GM12878 (cell line): ENCODE measurements around the gene CCNA2. TPM values are rescaled to one million over a fixed set of nuclear protein-coding genes. Genes with fewer than 3 reads are reported as not detected.

Experiments
- ATAC-seq: fragments of 200-7000 bp; cut with Tn5 transposase; 3 replicates; pipeline ENCODE4 v1.9.1; 2020; ENCODE audit warnings: mild to moderate bottlenecking, moderate library complexity
- BruUV-seq: library from RNA; stranded (reverse); fragments of 400-500 nt; replicated peaks from 2 replicates; lab custom pipeline; 2021; lab: Mats Ljungman, UMichigan
- CTCF ChIA-PET: fragments of 300-600 bp; sonication (Branson Sonifier 250); formaldehyde crosslinking; extraction: SDS; loops from one replicate; lab custom pipeline; 2021; ENCODE audit warnings: inconsistent platforms; lab: Yijun Ruan, JAX
- POLR2A ChIA-PET: fragments of 350-600 bp; formaldehyde crosslinking; extraction: SDS; loops from one replicate; lab custom pipeline; 2021; ENCODE audit warnings: inconsistent platforms; lab: Charles Lee
- RAD21 ChIA-PET: fragments of 300-600 bp; sonication (Branson Sonifier 250); formaldehyde crosslinking; loops from one replicate; lab custom pipeline; 2023; ENCODE audit warnings: antibody characterized with exemption; ENCODE audit not compliant: unreplicated experiment; lab: Charles Lee
- SMC1A ChIA-PET: fragments of 300-600 bp; sonication (Branson Sonifier 250); formaldehyde crosslinking; loops from one replicate; lab custom pipeline; 2023; ENCODE audit not compliant: unreplicated experiment, uncharacterized antibody; lab: Charles Lee
- DNase-seq: peaks from one replicate; pipeline ENCODE4 v3.0.0-alpha.2; 2011; ENCODE audit warnings: low read depth, low spot score
- FAIRE-seq: peaks from 3 replicates; lab custom pipeline; 2011; peaks lifted over from hg19 to GRCh38; lab: Jason Lieb, UNC
- H2AFZ ChIP-seq: 2 replicates; pipeline ENCODE4 v1.6.0; 2011; ENCODE audit warnings: low read depth, low read length, control low read depth; ENCODE audit not compliant: control insufficient read depth
- H3K27ac ChIP-seq: 2 replicates; pipeline ENCODE4 v1.5.1; 2011; ENCODE audit warnings: control low read depth; ENCODE audit not compliant: control insufficient read depth, insufficient read depth
- H3K27me3 ChIP-seq, 2 experiments: replicated peaks in 1 of 2; 2 replicates each; pipeline versions ENCODE4 v1.6.0 to v1.6.1; 2011; ENCODE audit warnings: low read length in 1 of 2; ENCODE audit not compliant: control insufficient read depth in 2 of 2, insufficient read depth in 2 of 2
- H3K36me3 ChIP-seq, 2 experiments: 2 replicates each; pipeline ENCODE4 v1.5.1; 2011; ENCODE audit warnings: low read length in 1 of 2; ENCODE audit not compliant: control insufficient read depth in 2 of 2, insufficient read depth in 2 of 2
- H3K4me1 ChIP-seq: 2 replicates; pipeline ENCODE4 v1.6.1; 2011; ENCODE audit warnings: mild to moderate bottlenecking, low read length, moderate library complexity, mixed read lengths; ENCODE audit not compliant: control insufficient read depth, insufficient read depth
- H3K4me2 ChIP-seq: 2 replicates; pipeline ENCODE4 v1.6.0; 2011; ENCODE audit warnings: control low read depth; ENCODE audit not compliant: control insufficient read depth, insufficient read depth
- H3K4me3 ChIP-seq: fragments of 200-600 bp; sonication (generic); 2 replicates; pipeline ENCODE4 v1.5.1; 2016
- H3K79me2 ChIP-seq: 2 replicates; pipeline ENCODE4 v1.6.0; 2011; ENCODE audit warnings: low read length; ENCODE audit not compliant: control insufficient read depth, insufficient read depth
- H3K9ac ChIP-seq: 2 replicates; pipeline ENCODE4 v1.8.0; 2011; ENCODE audit warnings: low read length, control low read depth, mixed read lengths; ENCODE audit not compliant: control insufficient read depth, insufficient read depth
- H3K9me3 ChIP-seq: replicated peaks from 3 replicates; pipeline ENCODE4 v1.5.1; 2011; ENCODE audit warnings: mild to moderate bottlenecking, low read length; ENCODE audit not compliant: control insufficient read depth, insufficient read depth
- H4K20me1 ChIP-seq: 2 replicates; pipeline ENCODE4 v1.6.0; 2011; ENCODE audit not compliant: control insufficient read depth, insufficient read depth
- CHD4 ChIP-seq: fragments of 200-600 bp; sonication (generic); IDR thresholded peaks from 2 replicates; pipeline ENCODE4 v1.6.1; 2016; ENCODE audit warnings: mild to moderate bottlenecking
- EED ChIP-seq: sonication (generic); IDR thresholded peaks from 2 replicates; pipeline ENCODE4 v1.6.1; 2016; ENCODE audit warnings: antibody characterized with exemption, low read depth
- ESRRA ChIP-seq: IDR thresholded peaks from 2 replicates; pipeline ENCODE4 v1.6.1; 2012; ENCODE audit warnings: mild to moderate bottlenecking, low read length, improper control_type of control experiment
- EZH2 ChIP-seq: IDR thresholded peaks from 2 replicates; pipeline ENCODE4 v1.6.1; 2012; ENCODE audit warnings: low read depth, mild to moderate bottlenecking, control low read depth, inconsistent platforms, low read length, borderline replicate concordance; ENCODE audit not compliant: control insufficient read depth
- IRF5 ChIP-seq: fragments of 450-650 bp; IDR thresholded peaks from 2 replicates; pipeline ENCODE4 v1.6.1; 2017; ENCODE audit warnings: borderline replicate concordance
- MAX ChIP-seq: IDR thresholded peaks from 2 replicates; pipeline ENCODE4 v1.6.1; 2012; ENCODE audit warnings: low read depth, low read length, improper control_type of control experiment
- MYC ChIP-seq: IDR thresholded peaks from 2 replicates; pipeline ENCODE4 v1.6.1; 2011; ENCODE audit warnings: mild to moderate bottlenecking, low read length, moderate library complexity, inconsistent platforms; ENCODE audit not compliant: insufficient read depth, insufficient replicate concordance, insufficient read length, severe bottlenecking
- NFXL1 ChIP-seq: fragments of 450-650 bp; IDR thresholded peaks from 2 replicates; pipeline ENCODE4 v1.6.1; 2017; ENCODE audit warnings: antibody characterized with exemption, mild to moderate bottlenecking, borderline replicate concordance
- PAX5 ChIP-seq: IDR thresholded peaks from 2 replicates; pipeline ENCODE4 v1.6.1; 2011; ENCODE audit warnings: low read depth, low read length, borderline replicate concordance
- PBX3 ChIP-seq: IDR thresholded peaks from 2 replicates; pipeline ENCODE4 v1.6.1; 2011; ENCODE audit warnings: mild to moderate bottlenecking, low read depth, low read length, moderate library complexity; ENCODE audit not compliant: insufficient replicate concordance
- POLR2AphosphoS2 ChIP-seq: IDR thresholded peaks from 2 replicates; pipeline ENCODE4 v1.6.1; 2011; ENCODE audit warnings: low read depth, mild to moderate bottlenecking, low read length, improper control_type of control experiment, moderate library complexity
- SMAD5 ChIP-seq: IDR thresholded peaks from 2 replicates; pipeline ENCODE4 v1.6.1; 2016; ENCODE audit warnings: antibody characterized with exemption, low read depth
- SMARCA5 ChIP-seq: fragments of 450-650 bp; IDR thresholded peaks from 2 replicates; pipeline ENCODE4 v1.6.1; 2017; ENCODE audit warnings: mild to moderate bottlenecking
- SP1 ChIP-seq: IDR thresholded peaks from one replicate; pipeline ENCODE4 v1.6.1; 2011; ENCODE audit warnings: low read depth, low read length
- SREBF1 ChIP-seq: IDR thresholded peaks from 2 replicates; pipeline ENCODE4 v1.6.1; 2012; ENCODE audit warnings: mild to moderate bottlenecking, low read length
- ZBTB4 ChIP-seq: fragments of 450-650 bp; formaldehyde crosslinking; IDR thresholded peaks from 2 replicates; pipeline ENCODE4 v1.4.0; 2022; ENCODE audit warnings: mild to moderate bottlenecking, moderate library complexity
- ZNF24 ChIP-seq: fragments of 450-650 bp; IDR thresholded peaks from 2 replicates; pipeline ENCODE4 v1.6.1; 2017; ENCODE audit warnings: antibody characterized with exemption, mild to moderate bottlenecking
- WGBS: methylation state at CpG from one replicate; pipeline ENCODE4 v1.1.6; 2016; ENCODE audit warnings: low lambda C conversion rate; ENCODE audit not compliant: insufficient replicate concordance, insufficient coverage; ENCODE audit errors: missing lambda C conversion rate; 5-methylcytosine and 5-hydroxymethylcytosine counted together
- in situ Hi-C: fragments of 300-500 bp; cut with MboI; formaldehyde crosslinking; loops from 9 replicates; pipeline ENCODE4 v1.14.3; 2018; ENCODE audit warnings: mixed read lengths
- intact Hi-C: fragments of 100-400 bp; cut with micrococcal nuclease; formaldehyde crosslinking; loops from one replicate; pipeline ENCODE4 v1.14.2; 2022; ENCODE audit not compliant: unreplicated experiment
- polyA plus RNA-seq, 11 experiments: library from polyadenylated mRNA; depleted of rRNA in 4 of 11; unstranded in 6 of 11; stranded (reverse) in 5 of 11; fragments of >200 nt; fragmentation: Nextera tagmentation in 4 of 11; fragmentation: Illumina TruSeq in 1 of 11; extraction: Ambion mirVana in 4 of 11; extraction: Trizol in 1 of 11; gene quantifications; 1 replicate in 1 of 11; 2 replicates in 10 of 11; pipeline versions ENCODE4 v1.2.1 to v1.2.3, GENCODE V29; 2011 to 2016; ENCODE audit warnings: inconsistent platforms in 2 of 11, missing spikeins in 2 of 11, low read depth in 1 of 11
- total RNA-seq, 4 experiments: library from RNA; depleted of rRNA in 3 of 4; stranded (reverse); fragments of >200 nt in 3 of 4; fragmentation: Illumina TruSeq in 1 of 4; extraction: Trizol in 1 of 4; gene quantifications; 2 replicates each; pipeline versions ENCODE4 v1.2.1 to v1.2.3, GENCODE V29; 2013 to 2021

The CCNA2 gene
- total and polyA plus RNA-seq, 10 of the 15 experiments (the other 5 are each of a cell fraction or from before 2014, with no cell fraction given) = 21.8 to 153 (median 94.5) TPM

- POLR2A ChIA-PET = interaction anchor here (0.9 to 3.3 kb wide), 5 partner anchors 21 to 48 kb away, joined by 3 to 16 read pairs (median 7); partner anchors contain the start of genes BBS7 and EXOSC9
These were observed 1.3 kb upstream of the CCNA2 start for GRCh38 chr4:121824950-121825349.

More at GRCh38 chr4:121824950-121825349, 1.3 kb upstream of the CCNA2 start:
- RAD21 ChIA-PET = interaction anchor here (1.0 to 1.6 kb wide), 6 partner anchors 10 to 362 kb away, joined by 3 to 10 read pairs (median 4); partner anchors contain the start of genes BBS7 and EXOSC9
- no peak for ATAC-seq
- no peak for TF ChIP-seq ESRRA
- no peak for TF ChIP-seq ZBTB4
- no peak for TF ChIP-seq PBX3
- TF ChIP-seq MAX = no peak
- no peak for TF ChIP-seq POLR2AphosphoS2
- no peak for TF ChIP-seq EED
- TF ChIP-seq SREBF1 = no peak
- no peak for TF ChIP-seq SP1
- no peak for TF ChIP-seq SMAD5
- no peak for TF ChIP-seq MYC
- TF ChIP-seq SMARCA5 = no peak
- TF ChIP-seq EZH2 = no peak
- no peak for TF ChIP-seq CHD4
- no peak for TF ChIP-seq NFXL1
- TF ChIP-seq IRF5 = no peak
- TF ChIP-seq PAX5 = no peak
- no peak for TF ChIP-seq ZNF24
- TF ChIP-seq, all 136 proteins: peak for 0
- in situ Hi-C loops (no loop called here), intact Hi-C loops (no loop called here)
- H3K36me3 ChIP-seq = no peaks in the 10 kb centered on the region
- ChIA-PET SMC1A (interaction anchor here (0.7 to 1.9 kb wide), 10 partner anchors 11 to 778 kb away, joined by 3 to 12 read pairs (median 3); partner anchors contain the start of genes BBS7 and EXOSC9), CTCF (interaction anchor here (0.7 to 1.6 kb wide), 10 partner anchors 9 to 823 kb away, joined by 3 to 7 read pairs (median 3); partner anchors contain the start of gene ANXA5)
- no TSS peak for BruUV-seq
- H3K4me3 ChIP-seq = no peak overlapping the region
- no peak overlapping the region for H3K27ac ChIP-seq
- peaks cover 37% of the 10 kb centered on the region for H3K79me2 ChIP-seq
- WGBS = 50% methylated on average over 2 of the region's 2 CpGs
- H3K9me3 ChIP-seq = no peaks in the 10 kb centered on the region
- no peak overlapping the region for H3K4me2 ChIP-seq
- H2AFZ ChIP-seq = peak overlapping the region; percentile 48; the same call in 1 of the 2 replicates
- no peaks in the 10 kb centered on the region for H3K27me3 ChIP-seq
- no peaks in the 10 kb centered on the region for H4K20me1 ChIP-seq
- FAIRE-seq (no peak), DNase-seq (no peak)
- no peaks in the 10 kb centered on the region for H3K4me1 ChIP-seq
- no peak overlapping the region for H3K9ac ChIP-seq
